WTC11 (cell line): Measurements from ENCODE around the gene FBXO24.

Experiments used
- CREM ChIP-seq: sonication (generic); formaldehyde crosslinking; IDR thresholded peaks from 2 replicates; pipeline ENCODE4 v1.8.1; 2022; ENCODE audit warnings: mild to moderate bottlenecking, missing genetic modification reagents, moderate library complexity
- ESRRA ChIP-seq: sonication (generic); formaldehyde crosslinking; IDR thresholded peaks from 2 replicates; pipeline ENCODE4 v1.8.1; 2022; ENCODE audit warnings: mild to moderate bottlenecking, missing genetic modification reagents, borderline replicate concordance
- NFATC4 ChIP-seq: fragments of 250-450 bp; sonication (Bioruptor Pico); IDR thresholded peaks from 2 replicates; pipeline ENCODE4 v1.9.0; 2021; ENCODE audit warnings: mild to moderate bottlenecking
- ZNF232 ChIP-seq: sonication (generic); formaldehyde crosslinking; IDR thresholded peaks from 2 replicates; pipeline ENCODE4 v1.8.0; 2022; ENCODE audit warnings: mild to moderate bottlenecking, missing genetic modification reagents
- ZNF263 ChIP-seq: sonication (generic); formaldehyde crosslinking; IDR thresholded peaks from 2 replicates; pipeline ENCODE4 v1.8.1; 2022; ENCODE audit warnings: low read depth, mild to moderate bottlenecking, moderate library complexity, missing genetic modification reagents
- TF ChIP-seq, protein P1 (sequence below): fragments of 200-600 bp; IDR thresholded peaks from 2 replicates; pipeline ENCODE4 v1.8.0; 2022; ENCODE audit warnings: antibody characterized with exemption
- TF ChIP-seq, protein P2 (sequence below): sonication (generic); formaldehyde crosslinking; IDR thresholded peaks from 2 replicates; pipeline ENCODE4 v1.8.1; 2022; ENCODE audit warnings: mild to moderate bottlenecking, missing genetic modification reagents, moderate library complexity, borderline replicate concordance
- TF ChIP-seq, protein P3 (sequence below): sonication (generic); formaldehyde crosslinking; IDR thresholded peaks from 2 replicates; pipeline ENCODE4 v1.8.1; 2022; ENCODE audit warnings: low read depth, mild to moderate bottlenecking, moderate library complexity, missing genetic modification reagents, borderline replicate concordance
- TF ChIP-seq, protein P4 (sequence below): sonication (generic); formaldehyde crosslinking; IDR thresholded peaks from 2 replicates; pipeline ENCODE4 v1.8.1; 2023; ENCODE audit warnings: mild to moderate bottlenecking, missing genetic modification reagents, moderate library complexity
- TF ChIP-seq, protein P5 (sequence below): sonication (generic); formaldehyde crosslinking; IDR thresholded peaks from 2 replicates; pipeline ENCODE4 v1.8.0; 2022; ENCODE audit warnings: mild to moderate bottlenecking, missing genetic modification reagents
- TF ChIP-seq, protein P6 (sequence below): sonication (generic); formaldehyde crosslinking; IDR thresholded peaks from 2 replicates; pipeline ENCODE4 v1.8.1; 2022; ENCODE audit warnings: low read depth, missing genetic modification reagents, borderline replicate concordance
- TF ChIP-seq, protein P7 (sequence below): sonication (generic); formaldehyde crosslinking; IDR thresholded peaks from 2 replicates; pipeline ENCODE4 v1.8.1; 2022; ENCODE audit warnings: missing genetic modification reagents, borderline replicate concordance

DNA sequence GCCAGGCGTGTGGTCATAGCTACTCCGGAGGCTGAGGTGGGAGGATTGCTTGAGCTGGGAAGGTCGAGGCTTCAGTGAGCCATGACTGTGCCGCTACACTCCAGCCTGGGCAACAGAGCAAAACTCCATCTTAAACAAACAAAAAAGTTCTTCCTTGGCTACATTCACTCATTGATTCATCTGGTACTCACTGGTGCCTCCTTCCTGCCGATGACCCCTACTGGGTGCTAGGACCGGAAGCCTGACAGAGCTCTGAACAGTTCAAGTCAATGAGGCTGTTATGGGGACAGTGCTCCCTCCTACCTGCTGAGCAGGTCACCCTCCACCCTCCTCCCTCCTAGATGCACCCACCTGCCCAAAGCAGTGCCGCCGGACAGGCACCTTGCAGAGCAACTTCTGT lies 21.0 kb downstream of the FBXO24 start:
- no peak for TF ChIP-seq NFATC4 (CRISPR knock-in tag)
- TF ChIP-seq, protein P1, sequence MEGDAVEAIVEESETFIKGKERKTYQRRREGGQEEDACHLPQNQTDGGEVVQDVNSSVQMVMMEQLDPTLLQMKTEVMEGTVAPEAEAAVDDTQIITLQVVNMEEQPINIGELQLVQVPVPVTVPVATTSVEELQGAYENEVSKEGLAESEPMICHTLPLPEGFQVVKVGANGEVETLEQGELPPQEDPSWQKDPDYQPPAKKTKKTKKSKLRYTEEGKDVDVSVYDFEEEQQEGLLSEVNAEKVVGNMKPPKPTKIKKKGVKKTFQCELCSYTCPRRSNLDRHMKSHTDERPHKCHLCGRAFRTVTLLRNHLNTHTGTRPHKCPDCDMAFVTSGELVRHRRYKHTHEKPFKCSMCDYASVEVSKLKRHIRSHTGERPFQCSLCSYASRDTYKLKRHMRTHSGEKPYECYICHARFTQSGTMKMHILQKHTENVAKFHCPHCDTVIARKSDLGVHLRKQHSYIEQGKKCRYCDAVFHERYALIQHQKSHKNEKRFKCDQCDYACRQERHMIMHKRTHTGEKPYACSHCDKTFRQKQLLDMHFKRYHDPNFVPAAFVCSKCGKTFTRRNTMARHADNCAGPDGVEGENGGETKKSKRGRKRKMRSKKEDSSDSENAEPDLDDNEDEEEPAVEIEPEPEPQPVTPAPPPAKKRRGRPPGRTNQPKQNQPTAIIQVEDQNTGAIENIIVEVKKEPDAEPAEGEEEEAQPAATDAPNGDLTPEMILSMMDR = no peak
- TF ChIP-seq ZNF232 (CRISPR knock-in tag) = no peak
- TF ChIP-seq, protein P2, sequence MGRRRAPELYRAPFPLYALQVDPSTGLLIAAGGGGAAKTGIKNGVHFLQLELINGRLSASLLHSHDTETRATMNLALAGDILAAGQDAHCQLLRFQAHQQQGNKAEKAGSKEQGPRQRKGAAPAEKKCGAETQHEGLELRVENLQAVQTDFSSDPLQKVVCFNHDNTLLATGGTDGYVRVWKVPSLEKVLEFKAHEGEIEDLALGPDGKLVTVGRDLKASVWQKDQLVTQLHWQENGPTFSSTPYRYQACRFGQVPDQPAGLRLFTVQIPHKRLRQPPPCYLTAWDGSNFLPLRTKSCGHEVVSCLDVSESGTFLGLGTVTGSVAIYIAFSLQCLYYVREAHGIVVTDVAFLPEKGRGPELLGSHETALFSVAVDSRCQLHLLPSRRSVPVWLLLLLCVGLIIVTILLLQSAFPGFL = no peak
- TF ChIP-seq, protein P3, sequence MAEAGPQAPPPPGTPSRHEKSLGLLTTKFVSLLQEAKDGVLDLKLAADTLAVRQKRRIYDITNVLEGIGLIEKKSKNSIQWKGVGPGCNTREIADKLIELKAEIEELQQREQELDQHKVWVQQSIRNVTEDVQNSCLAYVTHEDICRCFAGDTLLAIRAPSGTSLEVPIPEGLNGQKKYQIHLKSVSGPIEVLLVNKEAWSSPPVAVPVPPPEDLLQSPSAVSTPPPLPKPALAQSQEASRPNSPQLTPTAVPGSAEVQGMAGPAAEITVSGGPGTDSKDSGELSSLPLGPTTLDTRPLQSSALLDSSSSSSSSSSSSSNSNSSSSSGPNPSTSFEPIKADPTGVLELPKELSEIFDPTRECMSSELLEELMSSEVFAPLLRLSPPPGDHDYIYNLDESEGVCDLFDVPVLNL (CRISPR knock-in tag) = no peak
- TF ChIP-seq, protein P4, sequence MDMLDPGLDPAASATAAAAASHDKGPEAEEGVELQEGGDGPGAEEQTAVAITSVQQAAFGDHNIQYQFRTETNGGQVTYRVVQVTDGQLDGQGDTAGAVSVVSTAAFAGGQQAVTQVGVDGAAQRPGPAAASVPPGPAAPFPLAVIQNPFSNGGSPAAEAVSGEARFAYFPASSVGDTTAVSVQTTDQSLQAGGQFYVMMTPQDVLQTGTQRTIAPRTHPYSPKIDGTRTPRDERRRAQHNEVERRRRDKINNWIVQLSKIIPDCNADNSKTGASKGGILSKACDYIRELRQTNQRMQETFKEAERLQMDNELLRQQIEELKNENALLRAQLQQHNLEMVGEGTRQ (CRISPR knock-in tag) = no peak
- TF ChIP-seq ESRRA (CRISPR knock-in tag) = no peak
- TF ChIP-seq, protein P5, sequence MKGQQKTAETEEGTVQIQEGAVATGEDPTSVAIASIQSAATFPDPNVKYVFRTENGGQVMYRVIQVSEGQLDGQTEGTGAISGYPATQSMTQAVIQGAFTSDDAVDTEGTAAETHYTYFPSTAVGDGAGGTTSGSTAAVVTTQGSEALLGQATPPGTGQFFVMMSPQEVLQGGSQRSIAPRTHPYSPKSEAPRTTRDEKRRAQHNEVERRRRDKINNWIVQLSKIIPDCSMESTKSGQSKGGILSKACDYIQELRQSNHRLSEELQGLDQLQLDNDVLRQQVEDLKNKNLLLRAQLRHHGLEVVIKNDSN (CRISPR knock-in tag) = no peak
- TF ChIP-seq, protein P6, sequence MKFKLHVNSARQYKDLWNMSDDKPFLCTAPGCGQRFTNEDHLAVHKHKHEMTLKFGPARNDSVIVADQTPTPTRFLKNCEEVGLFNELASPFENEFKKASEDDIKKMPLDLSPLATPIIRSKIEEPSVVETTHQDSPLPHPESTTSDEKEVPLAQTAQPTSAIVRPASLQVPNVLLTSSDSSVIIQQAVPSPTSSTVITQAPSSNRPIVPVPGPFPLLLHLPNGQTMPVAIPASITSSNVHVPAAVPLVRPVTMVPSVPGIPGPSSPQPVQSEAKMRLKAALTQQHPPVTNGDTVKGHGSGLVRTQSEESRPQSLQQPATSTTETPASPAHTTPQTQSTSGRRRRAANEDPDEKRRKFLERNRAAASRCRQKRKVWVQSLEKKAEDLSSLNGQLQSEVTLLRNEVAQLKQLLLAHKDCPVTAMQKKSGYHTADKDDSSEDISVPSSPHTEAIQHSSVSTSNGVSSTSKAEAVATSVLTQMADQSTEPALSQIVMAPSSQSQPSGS (CRISPR knock-in tag) = no peak
- TF ChIP-seq, protein P7, sequence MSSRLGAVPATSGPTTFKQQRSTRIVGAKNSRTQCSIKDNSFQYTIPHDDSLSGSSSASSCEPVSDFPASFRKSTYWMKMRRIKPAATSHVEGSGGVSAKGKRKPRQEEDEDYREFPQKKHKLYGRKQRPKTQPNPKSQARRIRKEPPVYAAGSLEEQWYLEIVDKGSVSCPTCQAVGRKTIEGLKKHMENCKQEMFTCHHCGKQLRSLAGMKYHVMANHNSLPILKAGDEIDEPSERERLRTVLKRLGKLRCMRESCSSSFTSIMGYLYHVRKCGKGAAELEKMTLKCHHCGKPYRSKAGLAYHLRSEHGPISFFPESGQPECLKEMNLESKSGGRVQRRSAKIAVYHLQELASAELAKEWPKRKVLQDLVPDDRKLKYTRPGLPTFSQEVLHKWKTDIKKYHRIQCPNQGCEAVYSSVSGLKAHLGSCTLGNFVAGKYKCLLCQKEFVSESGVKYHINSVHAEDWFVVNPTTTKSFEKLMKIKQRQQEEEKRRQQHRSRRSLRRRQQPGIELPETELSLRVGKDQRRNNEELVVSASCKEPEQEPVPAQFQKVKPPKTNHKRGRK (CRISPR knock-in tag) = no peak
- no peak for TF ChIP-seq ZNF263 (CRISPR knock-in tag)
- no peak for TF ChIP-seq CREM
